Gastroesophageal sphincter (tissue), 4 donors: ENCODE data around the gene FOXK1. TPM values are rescaled to one million over a fixed set of nuclear protein-coding genes. Genes with fewer than 3 reads are reported as not detected.

ENCODE experiments used
- ATAC-seq: fragments of 150-250 bp; one replicate; pipeline ENCODE4 v1.9.1; 2016; ENCODE audit warnings: mild to moderate bottlenecking, moderate library complexity
- H3K27ac ChIP-seq, 4 donors: fragments of 200-600 bp; sonication (generic) in 3 of 4; 1 replicate in 3 of 4; 2 replicates in 1 of 4; pipeline ENCODE4 v1.5.1; 2016 to 2019
- H3K27me3 ChIP-seq: fragments of 200-600 bp; sonication (generic); one replicate; pipeline ENCODE4 v1.5.1; 2019
- H3K36me3 ChIP-seq, 2 donors: fragments of 200-600 bp; sonication (generic); one replicate each; pipeline ENCODE4 v1.5.1; 2019; ENCODE audit warnings: control low read depth in 1 of 2
- H3K4me1 ChIP-seq, 3 donors: fragments of 200-600 bp; sonication (generic); 1 replicate in 2 of 3; 2 replicates in 1 of 3; pipeline ENCODE4 v1.5.1; 2016 to 2019; ENCODE audit warnings: control low read depth in 2 of 3
- H3K4me3 ChIP-seq, 2 donors: fragments of 200-600 bp; sonication (generic); one replicate each; pipeline ENCODE4 v1.5.1; 2019; ENCODE audit warnings: mild to moderate bottlenecking in 1 of 2, moderate library complexity in 1 of 2
- H3K9me3 ChIP-seq, 3 donors: fragments of 200-600 bp; sonication (generic); one replicate each; pipeline ENCODE4 v1.5.1; 2017 to 2019; ENCODE audit warnings: control low read depth in 2 of 3
- CTCF ChIP-seq, 4 experiments: fragments of 200-600 bp in 2 of 4; fragments of 450-650 bp in 2 of 4; sonication (generic) in 1 of 4; IDR thresholded peaks; one replicate each; pipeline ENCODE4 v1.5.1; 2017 to 2019; ENCODE audit warnings: antibody characterized with exemption in 4 of 4, mild to moderate bottlenecking in 2 of 4, moderate library complexity in 2 of 4
- EP300 ChIP-seq: sonication (generic); formaldehyde crosslinking; IDR thresholded peaks from one replicate; pipeline ENCODE4 v1.6.1; 2017; ENCODE audit warnings: antibody characterized with exemption, mild to moderate bottlenecking
- POLR2A ChIP-seq, 2 donors: fragments of 450-650 bp; IDR thresholded peaks; one replicate each; pipeline ENCODE4 v1.6.1; 2017; ENCODE audit warnings: antibody characterized with exemption in 2 of 2, mild to moderate bottlenecking in 2 of 2, moderate library complexity in 1 of 2
- POLR2AphosphoS5 ChIP-seq: sonication (generic); formaldehyde crosslinking; IDR thresholded peaks from one replicate; pipeline ENCODE4 v1.6.1; 2017; ENCODE audit warnings: antibody characterized with exemption
- WGBS, 2 donors: methylation state at CpG; one replicate each; pipeline ENCODE4 v1.1.5; 2018; ENCODE audit warnings: low coverage in 1 of 2; 5-methylcytosine and 5-hydroxymethylcytosine counted together
- total RNA-seq, 4 donors: library from RNA; depleted of rRNA; stranded (reverse); fragments of >200 nt; gene quantifications; one replicate each; pipeline ENCODE4 v1.1.0, GENCODE V29; 2016

The FOXK1 gene
- total RNA-seq, 4 donors from 2014 or later, result 28.5 to 45.2 (median 30.0) TPM

GRCh38 chr7:4747013-4747412, 64.9 kb downstream of the FOXK1 start:
- 73% methylated on average over 8 of the region's 22 CpGs; no CpG with 5 or more reads in 1 of the 2 donors for WGBS, 2 donors

GRCh38 chr7:4747746-4748145, 65.7 kb downstream of the FOXK1 start:
- Histone ChIP-seq H3K9me3 (no peaks in the 10 kb centered on the region), H3K4me3 (no peak overlapping the region), H3K36me3 (peaks cover 0 to 15% of the 10 kb centered on the region in 2 donors), H3K27me3 (no peaks in the 10 kb centered on the region), H3K27ac (peak overlapping the region in 3 of 4 donors; percentile 91 to 93 (median 92)), H3K4me1 (peaks cover 5 to 83% (median 37%) of the 10 kb centered on the region in 3 donors)
- ATAC-seq, result no peak
- WGBS, 2 donors, result 64 to 71% methylated on average over 8 to 11 of the region's 11 CpGs
- TF ChIP-seq POLR2A (IDR thresholded peaks at IDR 0.05), result no peak

More at GRCh38 chr7:4747013-4747412, 64.9 kb downstream of the FOXK1 start:
- no peaks in the 10 kb centered on the region for H3K27me3 ChIP-seq
- no peak overlapping the region for H3K4me3 ChIP-seq
- peaks cover 5 to 78% (median 37%) of the 10 kb centered on the region in 3 donors for H3K4me1 ChIP-seq
- TF ChIP-seq POLR2AphosphoS5, result no peak
- TF ChIP-seq EP300, result no peak
- TF ChIP-seq POLR2A (IDR thresholded peaks at IDR 0.05), result no peak
- no peak for TF ChIP-seq CTCF (IDR thresholded peaks at IDR 0.05)
- H3K27ac ChIP-seq, result peak overlapping the region; percentile 89 to 93 (median 92)
- H3K36me3 ChIP-seq, result peaks cover 0 to 22% of the 10 kb centered on the region in 2 donors
- no peaks in the 10 kb centered on the region for H3K9me3 ChIP-seq
- no peak for ATAC-seq

GRCh38 chr7:4748231-4748681, 66.2 kb downstream of the FOXK1 start:
- H3K27ac ChIP-seq, result peak overlapping the region in 3 of 4 donors; percentile 91 to 93 (median 92)

GRCh38 chr7:4749363-4749762, 67.3 kb downstream of the FOXK1 start:
- TF ChIP-seq POLR2AphosphoS5, result no peak
- no peak for TF ChIP-seq POLR2A (IDR thresholded peaks at IDR 0.05)
- TF ChIP-seq EP300, result no peak
- no peak for TF ChIP-seq CTCF (IDR thresholded peaks at IDR 0.05)
- Histone ChIP-seq H3K27me3 (no peaks in the 10 kb centered on the region), H3K9me3 (no peaks in the 10 kb centered on the region), H3K27ac (peak overlapping the region in 3 of 4 donors; percentile 91 to 93 (median 92)), H3K36me3 (peaks cover 0 to 11% of the 10 kb centered on the region in 2 donors), H3K4me1 (peaks cover 3 to 83% (median 31%) of the 10 kb centered on the region in 3 donors), H3K4me3 (no peak overlapping the region)
- no CpG with 5 or more reads among the region's 14 CpGs for WGBS, 2 donors
- ATAC-seq, result no peak

More at GRCh38 chr7:4748231-4748681, 66.2 kb downstream of the FOXK1 start:
- TF ChIP-seq POLR2A (IDR thresholded peaks at IDR 0.05) (no peak), CTCF (IDR thresholded peaks at IDR 0.05) (no peak), POLR2AphosphoS5 (no peak), EP300 (no peak)
- 71 to 73% methylated on average over 7 to 10 of the region's 10 CpGs for WGBS, 2 donors
- no peaks in the 10 kb centered on the region for H3K27me3 ChIP-seq
- H3K36me3 ChIP-seq, result peaks cover 0 to 10% of the 10 kb centered on the region in 2 donors
- H3K9me3 ChIP-seq, result no peaks in the 10 kb centered on the region
- ATAC-seq, result no peak
- H3K4me1 ChIP-seq, result peaks cover 5 to 83% (median 37%) of the 10 kb centered on the region in 3 donors
- no peak overlapping the region for H3K4me3 ChIP-seq

- no peak for TF ChIP-seq EP300
- TF ChIP-seq POLR2A (IDR thresholded peaks at IDR 0.05), result no peak
- H3K9me3 ChIP-seq, result no peaks in the 10 kb centered on the region
- WGBS, 2 donors, result 86% methylated on average over 6 of the region's 15 CpGs; no CpG with 5 or more reads in 1 of the 2 donors
- peak overlapping the region in 3 of 4 donors; percentile 91 to 93 (median 92) for H3K27ac ChIP-seq
- H3K36me3 ChIP-seq, result peaks cover 0 to 15% of the 10 kb centered on the region in 2 donors
- no peak overlapping the region for H3K4me3 ChIP-seq
- no peaks in the 10 kb centered on the region for H3K27me3 ChIP-seq
- no peak for ATAC-seq
- H3K4me1 ChIP-seq, result peaks cover 0 to 81% (median 28%) of the 10 kb centered on the region in 3 donors
Observed at GRCh38 chr7:4749798-4750197, 67.7 kb downstream of the FOXK1 start.

- Histone ChIP-seq H3K27me3 (no peaks in the 10 kb centered on the region), H3K9me3 (no peaks in the 10 kb centered on the region), H3K4me1 (peaks cover 0 to 66% (median 19%) of the 10 kb centered on the region in 3 donors), H3K36me3 (peaks cover 0 to 32% of the 10 kb centered on the region in 2 donors), H3K4me3 (no peak overlapping the region), H3K27ac (peak overlapping the region in 3 of 4 donors; percentile 19 to 57 (median 47))
- ATAC-seq, result no peak
- WGBS, 2 donors, result 90% methylated on average over 3 of the region's 20 CpGs; no CpG with 5 or more reads in 1 of the 2 donors
- TF ChIP-seq POLR2AphosphoS5 (no peak), CTCF (IDR thresholded peaks at IDR 0.05) (no peak), EP300 (no peak), POLR2A (IDR thresholded peaks at IDR 0.05) (no peak)
Observed at GRCh38 chr7:4751398-4751947, 69.4 kb downstream of the FOXK1 start.
